GM21526 (cell line): ENCODE results near the gene MFSD6.
"Not testable (repeated sequence)": the region's sequence is repeated elsewhere in the genome, so short reads cannot be mapped to it uniquely, and the experiment has no call there.

ENCODE experiments used
- ATAC-seq: cut with Tn5 transposase; IDR thresholded peaks from one replicate; pipeline ENCODE4 v1.9.1; 2021; ENCODE audit warnings: moderate library complexity; ENCODE audit not compliant: unreplicated experiment, low FRiP score

Gene MFSD6

DNA sequence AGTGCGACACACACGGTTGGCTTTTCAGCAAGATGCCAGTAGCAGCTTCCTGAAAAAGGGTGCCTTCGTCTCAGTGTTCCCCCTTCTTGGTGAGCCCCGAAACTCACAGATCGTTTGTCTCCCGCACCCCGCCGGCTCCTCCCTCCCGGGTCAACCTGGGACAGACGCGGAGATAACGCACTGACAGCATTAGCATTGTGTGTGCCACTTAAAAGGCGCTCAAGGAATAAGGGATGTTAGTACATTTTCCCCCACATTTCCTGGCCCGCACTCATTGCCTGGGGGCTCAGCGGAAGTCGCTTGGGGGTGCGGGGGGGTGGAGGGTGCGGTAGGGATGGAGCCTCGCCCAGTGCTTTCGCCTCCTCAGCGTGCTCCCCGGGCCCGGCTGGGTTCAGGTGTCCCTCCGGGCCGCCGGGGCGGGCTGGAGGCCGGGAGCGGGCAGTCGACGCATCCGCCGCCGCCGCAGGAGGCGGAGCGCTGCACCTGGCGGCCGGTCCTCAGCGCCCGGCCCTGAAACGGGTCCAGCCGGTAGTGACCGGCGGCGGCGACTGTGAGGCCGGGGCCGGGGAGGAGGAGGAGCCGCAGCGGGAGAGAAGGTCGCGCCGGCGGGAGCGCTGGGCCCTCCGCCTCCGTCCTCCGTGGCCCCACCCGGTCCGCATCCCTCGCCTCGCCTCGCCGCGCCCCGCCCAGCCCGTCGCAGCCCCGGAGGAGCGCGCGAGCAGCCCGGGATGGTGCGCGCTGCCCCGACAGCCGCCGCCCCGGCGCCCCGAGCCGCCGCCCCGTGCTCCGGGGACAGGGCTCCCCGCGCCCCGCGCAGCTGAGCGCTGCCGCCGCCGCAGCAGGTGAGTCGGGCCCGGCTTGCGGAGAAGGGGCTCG, at the start of gene MFSD6:
Gene MFSD6, plus strand, starts transcription at position 694 of the 876 bp plus-strand sequence. CDS start 27,675 bp downstream, outside the sequence.
- peak; percentile 54 for ATAC-seq

DNA sequence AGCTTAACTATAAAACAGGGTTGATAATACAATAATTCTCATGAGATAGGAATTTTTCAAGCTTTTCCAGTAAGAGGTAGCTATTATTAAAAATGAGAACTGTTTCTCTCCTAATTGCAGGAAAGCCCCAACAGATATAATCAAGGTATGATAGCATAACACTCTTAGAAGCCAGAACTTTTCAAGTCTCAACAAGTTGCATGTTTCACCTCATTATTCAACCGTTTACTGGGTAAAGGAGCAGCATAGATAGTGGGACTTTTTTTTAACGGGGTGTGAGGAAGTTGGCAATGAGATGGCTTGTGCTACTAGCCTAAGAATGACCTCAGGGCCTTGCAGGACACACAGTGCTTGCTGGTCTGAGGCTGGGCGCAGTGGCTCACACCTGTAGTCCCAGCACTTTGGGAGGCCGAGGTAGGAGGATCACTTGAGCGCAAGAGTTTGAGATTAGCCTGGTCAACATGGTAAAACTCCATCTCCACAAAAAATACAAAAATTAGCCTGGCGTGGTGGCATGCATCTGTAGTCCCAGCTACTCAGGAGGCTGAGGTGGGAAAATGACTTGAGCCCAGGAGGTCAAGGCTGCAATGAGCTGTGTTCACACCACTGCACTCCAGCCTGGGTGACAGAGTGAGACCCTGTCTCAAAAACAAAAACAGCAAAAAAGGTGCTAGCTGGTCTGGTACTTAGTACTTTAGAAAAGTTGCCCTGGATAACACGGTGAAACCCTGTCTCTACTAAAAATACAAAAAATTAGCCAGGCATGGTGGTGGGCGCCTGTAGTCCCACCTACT, 49.3 kb upstream of the MFSD6 start:
- not testable (repeated sequence) for ATAC-seq

DNA sequence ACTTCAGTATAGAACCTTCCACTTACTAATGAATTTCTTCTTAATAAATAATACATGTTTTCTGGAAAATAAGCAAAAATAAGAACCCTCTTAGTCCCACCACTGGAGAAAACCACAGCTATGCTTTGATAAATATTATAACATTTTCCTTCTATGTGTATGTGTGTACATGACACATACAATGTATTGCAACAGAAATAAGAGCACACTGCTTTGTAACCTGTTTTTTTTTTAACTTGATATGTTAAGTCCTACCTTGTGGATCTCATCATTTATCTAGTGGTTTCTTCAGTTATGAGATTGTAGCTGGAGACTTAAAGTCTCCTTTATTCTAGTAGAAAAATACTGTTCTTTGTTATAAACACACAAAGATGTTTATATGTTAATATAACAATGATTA, 47.6 kb upstream of the MFSD6 start:
- ATAC-seq = no peak

DNA sequence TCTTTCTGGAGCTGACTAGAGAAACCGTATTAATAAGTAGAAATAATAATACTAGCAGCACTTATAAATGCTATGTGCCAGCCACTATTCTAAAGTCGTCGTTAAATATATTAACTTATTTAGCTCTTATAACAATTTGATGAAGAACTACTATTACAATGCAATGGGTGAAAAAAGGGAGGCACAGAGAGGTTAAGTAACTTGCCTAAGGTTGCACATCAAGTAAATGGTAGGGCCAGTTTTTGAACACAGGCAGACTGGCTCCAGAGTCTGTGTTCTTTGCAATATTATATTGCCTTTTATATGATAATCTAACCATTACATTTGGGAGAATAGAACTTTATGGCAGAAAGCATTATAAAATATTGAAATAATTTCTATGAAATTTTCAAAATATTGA, 47.2 kb upstream of the MFSD6 start:
- ATAC-seq = no peak

DNA sequence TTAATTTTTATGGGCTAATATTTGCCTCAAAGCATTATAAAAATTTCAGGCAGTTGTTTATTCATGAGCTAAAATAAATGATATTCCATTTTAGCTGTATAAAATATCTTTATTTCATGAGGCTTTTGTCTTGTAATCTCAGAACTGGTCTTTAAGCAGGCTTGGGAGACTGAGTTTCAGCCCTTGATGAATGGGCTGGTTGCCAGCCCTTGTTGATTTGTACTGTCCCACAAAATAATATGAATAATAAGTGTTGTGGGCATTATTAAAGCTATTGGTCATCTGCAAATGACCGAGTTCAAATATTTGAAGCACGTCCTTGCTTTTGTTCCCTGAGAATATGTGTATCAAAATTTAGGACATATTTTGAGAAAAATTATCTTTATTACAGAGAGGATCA, 46.6 kb upstream of the MFSD6 start:
- ATAC-seq = no peak

DNA sequence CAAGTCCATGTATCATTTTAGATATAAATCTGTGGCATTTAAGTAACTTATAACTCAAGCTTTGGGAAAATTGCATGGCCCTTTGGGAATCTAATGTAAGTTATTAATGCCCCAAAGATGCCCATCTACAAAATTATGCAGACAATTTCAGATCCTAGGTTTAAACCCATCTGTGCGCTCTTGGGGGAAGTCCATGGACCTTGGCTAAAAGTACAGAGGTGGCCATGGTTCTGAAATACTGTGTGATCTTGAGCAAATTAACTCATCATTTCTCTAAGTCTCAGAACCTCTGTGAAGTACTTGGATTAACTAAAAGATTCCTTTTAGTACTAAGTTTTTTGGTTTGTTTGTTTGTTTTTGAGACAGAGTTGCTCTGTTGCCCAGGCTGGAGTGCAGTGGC, 45.3 kb upstream of the MFSD6 start:
- ATAC-seq = no peak

DNA sequence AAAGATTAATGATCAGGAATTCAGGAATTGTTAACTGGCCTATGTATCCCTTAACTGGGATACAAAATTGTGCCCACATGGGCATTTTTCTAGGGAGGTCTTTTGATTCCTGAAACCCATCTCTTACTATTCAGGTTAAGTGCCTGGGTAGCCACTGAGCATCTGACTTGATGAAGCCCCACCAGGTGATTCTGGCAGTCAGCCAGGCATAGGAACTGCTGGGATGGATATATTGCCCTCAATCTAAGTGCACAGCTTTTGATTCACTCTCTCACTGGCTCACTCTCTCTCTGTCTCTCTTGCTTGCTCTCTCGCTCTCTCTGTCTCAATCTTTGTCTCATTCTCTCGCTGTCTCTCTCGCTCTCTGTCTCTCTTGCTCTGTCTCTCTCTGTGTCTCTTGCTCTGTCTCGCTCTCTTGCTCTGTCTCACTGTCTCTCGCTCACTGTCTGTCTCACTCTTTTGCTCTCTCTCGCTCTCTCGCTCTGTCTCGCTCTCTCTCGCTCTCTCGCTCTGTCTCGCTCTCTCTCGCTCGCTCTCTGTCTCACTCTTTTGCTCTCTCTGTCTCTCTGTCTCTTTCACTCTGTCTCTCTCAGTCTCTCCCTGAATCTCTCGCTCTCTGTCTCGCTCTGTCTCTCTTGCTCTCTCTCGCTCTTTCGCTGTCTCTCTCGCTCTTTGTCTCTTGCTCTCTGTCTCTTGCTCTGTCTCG, 42.5 kb upstream of the MFSD6 start:
- ATAC-seq = no peak

DNA sequence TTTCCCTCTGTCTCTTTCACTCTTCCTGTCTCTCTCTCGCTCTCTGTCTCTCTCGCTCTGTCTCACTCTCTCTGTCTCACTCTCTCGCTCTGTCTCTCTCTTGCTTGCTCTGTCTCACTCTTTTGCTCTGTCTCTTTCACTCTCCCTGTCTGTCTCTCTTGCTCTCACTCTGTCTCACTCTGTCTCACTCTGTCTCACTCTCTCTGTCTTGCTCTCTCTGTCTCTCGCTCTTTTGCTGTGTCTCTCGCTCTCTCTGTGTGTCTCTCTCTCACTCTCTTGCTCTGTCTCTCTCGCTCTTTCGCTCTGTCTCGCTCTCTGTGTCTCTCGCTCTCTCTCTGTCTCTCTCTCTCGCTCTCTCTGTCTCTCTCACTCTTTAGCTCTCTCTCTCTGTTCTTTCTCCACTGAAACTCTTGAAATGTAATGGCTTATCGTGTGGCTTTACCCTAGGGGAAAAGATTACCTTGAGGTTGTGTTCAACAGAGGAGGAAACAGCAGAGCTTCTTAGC, 41.9 kb upstream of the MFSD6 start:
- ATAC-seq = no peak

DNA sequence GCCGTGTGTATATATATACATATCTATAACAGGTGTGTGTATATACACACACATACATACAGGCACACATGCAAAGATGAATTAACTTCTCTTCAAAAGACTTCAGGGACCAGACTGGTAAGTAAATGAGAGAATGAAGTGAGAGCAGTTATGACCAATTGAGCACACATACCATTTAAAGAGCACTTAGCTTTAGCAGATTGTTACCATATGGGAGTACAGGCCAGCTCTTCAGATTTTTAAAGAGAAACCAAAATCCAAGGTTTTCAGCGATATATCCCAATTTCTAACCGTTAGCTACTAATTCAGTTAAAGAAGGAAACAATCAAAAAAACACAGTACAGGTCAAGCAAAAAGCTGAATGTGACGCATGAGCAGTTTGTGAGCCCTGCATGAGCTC, 41.1 kb upstream of the MFSD6 start:
- ATAC-seq = no peak

DNA sequence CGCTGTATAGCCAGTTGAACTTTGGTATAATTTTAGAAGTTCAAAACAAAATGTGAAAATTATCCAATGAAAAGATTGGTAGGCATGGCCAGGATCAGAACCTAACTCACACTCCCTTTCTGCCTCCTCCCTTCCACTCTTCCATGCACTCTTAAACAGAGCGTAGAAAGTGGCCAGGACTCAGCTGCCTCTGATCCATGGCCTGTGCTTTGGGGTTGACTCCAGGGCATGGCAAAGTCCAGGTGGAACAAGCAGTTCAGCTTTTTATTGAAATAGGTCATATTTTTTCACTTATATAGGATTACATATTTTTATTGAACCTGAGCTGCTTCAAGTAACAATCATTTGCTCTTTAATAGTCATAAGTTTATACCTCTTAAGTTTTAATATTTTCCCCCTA, 38.5 kb upstream of the MFSD6 start:
- no peak for ATAC-seq

DNA sequence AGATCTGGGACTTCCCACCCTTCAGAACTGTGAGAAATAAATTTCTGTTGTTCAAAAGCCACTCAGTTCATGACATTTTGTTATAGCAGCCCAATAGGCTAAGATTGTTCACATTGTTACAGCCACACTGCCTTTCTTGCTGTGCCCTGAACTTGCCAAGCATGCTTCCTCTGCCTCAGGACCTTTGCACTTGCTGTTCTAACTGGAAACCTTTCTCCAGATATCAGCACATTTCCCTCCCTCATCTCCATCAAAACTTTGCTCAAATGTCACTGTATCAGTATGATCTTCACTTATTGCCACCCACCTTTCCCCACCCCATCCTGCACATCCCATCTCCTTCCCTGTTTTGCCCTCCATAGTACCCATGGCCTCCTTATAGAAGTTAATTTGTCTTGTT, 32.1 kb upstream of the MFSD6 start:
- ATAC-seq = no peak

DNA sequence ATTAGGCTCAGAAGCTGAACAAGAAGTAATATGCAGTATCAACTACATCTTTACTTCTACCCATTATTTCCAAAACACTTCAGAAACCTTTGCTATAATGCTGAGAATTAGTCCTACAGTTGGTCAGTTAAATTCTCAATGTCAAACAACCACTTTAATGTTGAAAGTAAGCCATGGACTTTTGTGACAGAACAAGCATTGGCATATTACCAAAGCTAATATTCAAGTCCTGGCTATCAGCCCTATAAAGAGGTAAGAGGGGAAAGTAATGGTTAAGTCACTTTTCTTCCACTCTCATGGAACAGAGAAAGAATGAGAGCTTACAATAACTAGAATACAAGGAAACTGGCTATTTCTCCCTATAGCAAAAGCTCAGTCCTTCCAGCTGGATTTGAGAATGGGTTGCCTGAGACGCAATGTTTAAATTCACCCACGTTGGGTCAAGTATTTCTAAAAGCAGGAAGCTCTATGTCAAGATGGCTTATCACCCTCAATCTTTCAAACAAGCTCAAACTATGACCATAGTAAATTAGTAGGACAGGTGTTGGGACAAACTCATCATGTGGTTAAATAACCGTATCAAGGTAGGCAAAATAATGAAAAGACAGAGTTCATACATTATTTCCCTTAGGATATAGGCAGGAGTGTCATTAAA, 31.4 kb upstream of the MFSD6 start:
- no peak for ATAC-seq

DNA sequence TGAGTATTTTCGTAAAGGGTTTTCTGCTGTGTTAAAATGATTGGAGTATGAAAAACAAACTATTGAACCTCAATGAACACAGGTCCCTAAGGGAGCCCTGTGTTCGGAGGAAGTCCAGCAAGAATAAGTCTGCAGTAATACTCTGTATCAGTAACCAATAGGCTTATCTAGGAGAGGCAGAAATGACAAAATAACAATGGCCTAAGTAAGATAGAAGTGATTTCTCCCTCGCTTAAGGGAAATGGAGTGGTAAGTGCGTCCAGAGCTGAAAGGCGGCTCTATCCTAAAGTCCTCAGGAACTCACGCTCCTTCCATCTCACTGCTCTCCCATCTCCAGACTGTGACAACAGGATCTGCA, 29.3 kb upstream of the MFSD6 start:
- no peak for ATAC-seq

DNA sequence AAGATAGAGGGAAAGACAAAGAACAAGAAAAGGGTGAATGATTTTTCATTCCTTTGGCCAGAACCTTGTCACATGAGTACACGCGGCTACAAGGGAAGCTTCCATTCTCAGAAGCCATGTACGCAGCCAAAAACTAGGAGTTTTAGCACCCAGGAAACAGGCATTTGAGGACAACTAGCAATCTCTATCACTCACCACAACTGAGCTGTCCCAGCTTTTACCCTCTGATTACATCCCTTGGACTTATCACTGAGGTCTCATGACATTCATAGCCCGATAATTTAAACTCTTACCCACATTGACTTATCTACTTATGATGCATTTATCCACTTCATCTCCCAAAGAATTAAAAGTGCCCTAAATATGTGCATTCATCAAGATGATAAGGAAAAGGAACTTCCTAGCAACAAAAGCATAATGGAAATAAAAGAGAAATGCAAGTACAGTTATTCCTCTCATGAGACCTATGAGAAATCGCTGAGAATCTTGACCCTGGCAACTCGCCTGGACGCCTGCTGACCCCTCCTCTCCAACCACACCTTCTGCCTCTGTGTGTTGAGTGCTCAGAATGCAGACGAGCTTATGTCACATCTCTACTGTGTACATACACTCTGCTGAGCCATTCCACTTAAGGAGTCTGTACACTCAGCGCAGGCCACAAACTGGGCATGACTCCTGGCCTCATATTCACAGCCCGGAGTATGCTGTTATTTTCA, 28.7 kb upstream of the MFSD6 start:
- ATAC-seq = no peak

DNA sequence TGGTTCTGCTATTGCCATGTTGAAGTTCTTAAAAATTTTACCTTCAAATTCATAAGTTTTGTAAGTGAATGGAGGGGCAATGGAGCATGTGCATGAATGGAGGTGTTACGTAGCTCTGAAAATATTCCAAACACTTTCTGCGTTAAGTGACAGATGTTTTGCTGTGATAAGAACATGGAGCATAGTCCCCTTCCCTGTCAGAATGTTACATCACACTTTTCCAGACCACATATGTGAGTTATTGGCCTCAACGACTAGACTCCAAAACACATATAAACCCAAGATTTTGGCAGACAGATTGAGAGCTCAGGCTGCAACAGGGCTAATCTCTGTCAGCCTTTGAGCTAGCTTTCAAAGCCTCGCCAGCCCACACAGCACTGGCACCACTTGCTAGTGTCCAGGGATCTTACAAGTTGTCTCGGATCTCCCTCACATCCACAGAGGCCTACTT, 27.2 kb upstream of the MFSD6 start:
- no peak for ATAC-seq

DNA sequence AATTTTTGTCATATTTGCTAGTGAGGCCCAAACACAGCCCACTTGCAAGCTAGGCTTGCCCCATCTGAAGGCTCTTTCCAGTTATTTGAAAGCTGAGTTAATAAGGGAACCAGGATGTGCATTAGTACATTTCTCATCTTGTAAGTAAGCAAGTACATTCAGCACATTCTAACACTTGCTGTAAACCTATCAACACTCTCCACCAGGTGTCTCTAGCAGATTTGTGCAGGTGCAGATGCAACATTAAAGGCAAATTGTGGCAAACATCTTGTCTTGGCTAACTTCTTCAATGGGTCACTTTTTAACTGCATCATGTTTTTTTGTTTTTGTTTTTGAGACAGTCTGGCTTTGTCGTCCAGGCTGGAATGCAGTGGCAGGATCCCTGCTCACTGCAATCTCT, 25.3 kb upstream of the MFSD6 start:
- peak; percentile 70 for ATAC-seq

DNA sequence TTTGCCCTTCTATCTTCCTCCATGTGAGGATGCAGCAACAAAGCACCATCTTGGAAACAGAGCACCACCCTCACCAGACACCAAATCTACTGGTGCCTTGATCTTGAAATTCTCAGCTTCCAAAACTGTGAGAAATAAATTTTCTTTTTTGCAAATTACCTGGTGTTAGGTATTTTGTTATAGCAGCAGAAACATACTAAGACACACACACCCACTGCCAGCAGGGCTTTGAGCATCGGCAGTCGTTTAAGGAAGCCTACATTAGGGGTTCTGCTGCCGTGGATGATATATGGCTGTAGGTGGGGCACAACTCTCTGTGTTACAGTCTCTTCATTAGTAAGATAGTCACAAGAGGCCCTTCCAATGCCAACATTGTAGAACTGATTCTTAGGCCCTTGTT, 20.7 kb upstream of the MFSD6 start:
- no peak for ATAC-seq

DNA sequence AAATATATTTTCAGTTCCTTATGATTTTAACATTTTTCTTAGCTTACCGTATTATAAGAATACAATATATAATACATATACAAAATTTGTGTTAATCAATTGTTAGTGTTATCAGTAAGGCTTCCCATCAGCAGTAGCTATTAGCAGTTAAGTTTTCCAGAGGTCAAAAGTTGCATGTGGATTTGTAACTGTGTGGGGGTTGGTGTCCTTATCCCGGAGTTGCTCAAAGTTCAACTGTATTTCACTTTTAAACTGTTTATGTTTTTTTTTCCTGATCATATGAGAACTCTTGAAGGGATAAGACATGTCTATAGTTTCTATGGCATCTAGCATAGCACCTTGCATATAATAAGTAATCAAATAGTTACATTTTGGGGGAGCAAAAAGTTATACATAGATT, 11.9 kb upstream of the MFSD6 start:
- ATAC-seq = no peak

DNA sequence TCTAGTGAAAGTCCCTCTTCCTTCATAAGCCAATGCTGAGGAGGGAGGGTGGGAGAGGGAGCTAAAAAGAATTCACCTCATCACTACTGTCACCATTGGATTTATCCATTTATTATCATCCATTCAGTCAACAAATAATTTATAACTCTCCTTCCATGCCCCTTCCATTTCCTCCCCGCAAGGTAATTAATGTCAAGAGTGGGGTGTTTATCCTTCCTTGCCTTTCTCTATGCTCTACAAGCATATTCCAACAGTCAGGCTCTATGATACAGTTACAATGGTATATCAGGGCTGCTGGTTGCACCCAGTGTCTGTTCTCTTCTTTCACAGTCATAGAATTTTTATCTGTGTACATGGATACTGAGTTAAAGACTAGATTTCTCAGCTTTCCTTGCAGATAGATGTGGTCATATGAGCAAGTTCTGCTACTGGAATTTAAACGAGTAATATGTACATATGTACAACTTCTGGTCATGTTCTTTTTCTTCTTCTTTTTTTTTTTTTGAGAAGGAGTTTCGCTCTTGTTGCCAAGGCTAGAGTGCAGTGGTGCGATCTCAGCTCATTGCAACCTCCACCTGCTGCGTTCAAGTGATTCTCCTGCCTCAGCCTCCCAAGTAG, 5.1 kb upstream of the MFSD6 start:
- ATAC-seq = no peak
